Right hindlimb (tissue), 1 donor: ENCODE data around the gene PFKL.
"Not testable (repeated sequence)": the region's sequence is repeated elsewhere in the genome, so short reads cannot be mapped to it uniquely, and the experiment has no call there.

ENCODE experiments used
- DNase-seq: peaks from one replicate; pipeline ENCODE4 v3.0.0-alpha.2; 2018

PFKL gene

DNA sequence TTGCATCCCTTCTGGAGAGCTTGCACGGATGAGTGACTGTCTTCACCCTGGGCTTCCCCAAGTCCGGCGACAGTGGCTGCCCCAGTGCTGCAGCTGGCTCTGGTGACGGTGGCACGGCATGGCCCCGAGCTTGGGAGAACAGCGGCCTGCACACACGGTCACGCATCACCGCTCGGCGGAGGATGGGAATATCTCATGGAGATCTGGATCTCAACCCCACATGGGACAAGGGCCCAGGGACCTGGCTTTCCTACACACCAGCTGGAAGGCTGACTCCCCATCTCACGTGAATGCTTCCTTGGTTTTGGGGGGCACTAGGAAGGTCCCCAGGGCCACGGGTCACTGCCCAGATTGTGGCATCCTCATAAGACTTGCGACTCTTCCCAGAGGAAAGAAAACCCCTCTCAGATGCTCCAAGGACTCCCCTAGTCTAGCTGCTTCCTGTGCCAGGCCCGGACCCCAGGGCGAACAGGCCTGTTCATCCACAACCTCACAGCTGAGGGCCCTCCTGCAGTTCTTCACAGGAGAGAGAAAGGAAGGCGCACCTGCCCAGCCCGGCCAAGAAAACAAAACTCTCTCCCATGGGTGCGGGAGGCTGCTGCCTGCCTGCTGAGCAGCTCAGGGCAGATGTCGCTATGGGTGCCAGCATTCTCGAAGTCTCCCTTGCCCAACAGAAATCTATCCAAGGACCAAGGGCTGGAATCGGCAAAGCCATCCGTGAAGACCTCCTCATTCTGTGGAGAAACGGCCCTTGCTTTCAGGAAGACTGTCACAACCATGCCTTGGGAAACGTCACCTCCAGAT lies 29.4 kb downstream of the PFKL start:
- DNase-seq = no peak

DNA sequence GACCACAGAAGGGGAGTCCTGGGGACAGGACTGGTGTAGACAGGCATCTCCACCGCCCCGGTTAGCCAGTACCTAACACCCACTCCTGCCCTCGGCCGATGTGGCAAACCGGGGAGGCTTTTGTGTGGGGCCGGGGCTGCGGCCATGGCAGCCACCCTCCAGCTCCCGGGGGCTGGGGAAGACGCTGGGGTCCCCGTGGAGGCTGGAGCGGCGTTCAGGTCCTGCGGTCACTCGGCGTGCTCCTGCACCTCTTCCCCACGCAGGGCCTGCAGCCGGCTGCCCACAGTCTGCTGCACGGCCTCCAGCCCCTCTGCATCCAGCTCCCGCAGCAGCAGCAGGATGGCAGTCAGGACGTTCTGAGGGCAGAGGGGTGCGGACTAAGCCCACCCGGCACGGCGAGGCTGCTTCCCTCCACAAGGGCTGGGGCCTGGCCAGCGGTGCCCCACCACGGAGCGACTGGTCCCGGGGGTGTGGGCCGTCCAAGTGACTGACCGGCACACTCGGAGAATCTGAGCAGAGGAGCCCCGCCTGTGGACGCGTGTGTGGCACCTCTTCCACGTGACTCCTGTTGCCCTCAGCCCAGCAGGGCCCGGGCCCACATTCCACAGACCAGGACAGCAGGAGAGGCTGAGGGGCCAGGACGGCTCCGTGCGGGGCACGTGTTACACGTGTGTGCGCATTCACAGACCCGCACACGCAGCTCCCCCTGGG lies 30.3 kb downstream of the PFKL start:
- no peak for DNase-seq

DNA sequence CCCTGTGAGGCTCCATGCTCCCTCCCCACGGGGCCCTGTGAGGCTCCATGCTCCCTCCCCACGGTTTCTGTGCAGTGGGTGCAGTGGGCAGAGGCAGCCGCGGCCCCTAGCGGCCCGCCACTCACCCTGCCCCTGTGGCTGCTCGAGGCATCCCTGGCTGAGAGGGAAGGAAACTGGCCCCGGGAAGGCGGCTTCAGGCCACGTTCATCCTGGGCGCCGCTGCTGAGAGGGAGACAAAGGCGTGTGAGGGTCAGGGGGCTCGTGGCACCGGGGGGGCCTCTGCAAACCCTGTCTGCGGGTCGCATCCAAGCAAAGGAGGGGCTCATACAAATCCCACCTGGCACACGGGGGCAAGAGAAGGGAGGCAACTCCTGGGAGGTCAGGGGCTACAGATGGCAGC lies 30.8 kb downstream of the PFKL start:
- DNase-seq = no peak

DNA sequence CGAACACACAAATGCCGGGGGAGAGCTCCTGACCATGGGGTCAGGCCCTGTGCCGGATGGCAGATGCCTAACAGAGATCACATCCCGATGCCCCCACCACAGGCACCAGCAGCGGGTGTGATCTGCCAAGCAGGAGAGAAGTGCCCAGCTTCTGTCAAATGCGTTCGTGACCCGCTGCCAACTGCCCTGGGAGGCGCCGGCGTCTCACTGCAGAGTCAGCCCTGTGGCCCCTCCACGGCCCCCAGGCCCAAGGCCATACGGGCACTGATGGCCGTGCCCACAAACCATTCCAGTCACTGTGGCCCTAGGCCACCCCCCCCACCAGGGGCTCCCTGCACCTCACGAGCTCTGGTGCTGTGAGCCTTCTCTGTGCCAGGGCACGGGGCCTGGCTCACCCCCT lies 31.4 kb downstream of the PFKL start:
- DNase-seq = no peak

DNA sequence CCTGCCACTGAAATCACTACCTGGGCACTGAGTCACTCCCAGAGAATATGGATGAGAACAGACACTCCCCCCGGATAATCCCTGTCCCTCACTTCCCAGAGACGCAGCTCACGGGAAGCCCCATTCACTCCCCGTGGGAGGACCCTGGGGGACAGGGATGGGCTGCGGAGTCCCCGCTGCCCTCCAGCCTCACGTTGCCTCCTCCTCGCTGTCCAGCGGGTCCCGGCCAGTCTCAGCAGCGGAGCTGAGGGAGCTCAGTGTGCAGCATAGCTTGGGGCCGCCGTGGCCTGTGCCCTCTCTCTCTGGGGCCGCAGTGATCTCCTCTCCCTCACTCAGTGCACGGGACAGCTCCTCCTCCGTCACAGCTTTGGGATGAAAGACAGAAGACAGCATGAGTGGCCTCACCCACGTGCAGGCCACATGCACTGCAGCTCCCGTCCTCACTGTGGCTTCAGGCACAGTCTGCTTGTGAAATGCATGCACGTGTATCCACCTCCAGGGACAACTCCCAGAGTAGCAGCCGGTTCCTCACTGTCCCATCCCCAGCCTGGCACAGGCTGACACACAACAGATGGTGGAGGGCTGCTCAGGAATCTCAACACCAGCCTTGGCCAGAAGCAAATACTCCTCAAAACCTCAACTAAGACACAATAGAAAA lies 31.9 kb downstream of the PFKL start:
- no peak for DNase-seq

DNA sequence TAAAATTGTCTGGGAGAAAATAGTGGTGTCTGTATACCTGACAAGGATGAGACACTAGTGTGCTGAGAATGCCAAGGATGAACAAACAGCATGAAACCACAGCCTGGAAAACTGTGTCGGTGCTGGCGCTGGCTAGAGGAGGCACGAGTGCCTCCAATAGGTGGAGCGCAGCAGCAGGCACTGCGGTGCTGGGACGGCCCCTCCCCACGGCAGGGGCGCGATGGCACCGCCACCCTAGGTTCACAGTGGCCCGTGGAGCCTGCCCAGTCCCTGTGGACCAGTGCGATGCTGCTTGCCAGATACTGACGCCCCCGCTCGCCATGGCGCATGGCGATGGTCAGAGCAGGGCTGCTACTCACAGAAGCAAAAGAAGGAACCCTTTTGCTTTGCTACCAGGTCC lies 32.5 kb downstream of the PFKL start:
- DNase-seq = no peak

DNA sequence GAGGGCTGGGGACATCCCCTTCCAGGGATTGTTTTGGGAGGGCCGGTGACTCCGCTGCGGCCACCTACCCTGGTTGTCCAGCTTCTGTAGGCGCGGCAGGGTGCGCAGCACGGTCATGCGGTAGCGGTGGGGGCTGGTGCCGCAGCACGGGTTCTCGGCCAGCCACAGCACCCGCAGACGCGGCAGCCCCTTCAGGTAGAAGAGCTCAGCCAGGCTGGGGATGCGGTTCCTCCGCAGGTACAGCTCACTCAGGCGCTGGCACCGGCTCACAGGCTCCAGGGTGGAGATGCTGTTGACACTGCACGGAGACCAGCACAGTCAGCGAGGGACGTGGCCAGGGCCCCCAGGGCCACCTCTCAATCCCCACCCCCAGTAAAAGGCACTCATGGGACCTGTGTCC lies 33.1 kb downstream of the PFKL start:
- no peak for DNase-seq

DNA sequence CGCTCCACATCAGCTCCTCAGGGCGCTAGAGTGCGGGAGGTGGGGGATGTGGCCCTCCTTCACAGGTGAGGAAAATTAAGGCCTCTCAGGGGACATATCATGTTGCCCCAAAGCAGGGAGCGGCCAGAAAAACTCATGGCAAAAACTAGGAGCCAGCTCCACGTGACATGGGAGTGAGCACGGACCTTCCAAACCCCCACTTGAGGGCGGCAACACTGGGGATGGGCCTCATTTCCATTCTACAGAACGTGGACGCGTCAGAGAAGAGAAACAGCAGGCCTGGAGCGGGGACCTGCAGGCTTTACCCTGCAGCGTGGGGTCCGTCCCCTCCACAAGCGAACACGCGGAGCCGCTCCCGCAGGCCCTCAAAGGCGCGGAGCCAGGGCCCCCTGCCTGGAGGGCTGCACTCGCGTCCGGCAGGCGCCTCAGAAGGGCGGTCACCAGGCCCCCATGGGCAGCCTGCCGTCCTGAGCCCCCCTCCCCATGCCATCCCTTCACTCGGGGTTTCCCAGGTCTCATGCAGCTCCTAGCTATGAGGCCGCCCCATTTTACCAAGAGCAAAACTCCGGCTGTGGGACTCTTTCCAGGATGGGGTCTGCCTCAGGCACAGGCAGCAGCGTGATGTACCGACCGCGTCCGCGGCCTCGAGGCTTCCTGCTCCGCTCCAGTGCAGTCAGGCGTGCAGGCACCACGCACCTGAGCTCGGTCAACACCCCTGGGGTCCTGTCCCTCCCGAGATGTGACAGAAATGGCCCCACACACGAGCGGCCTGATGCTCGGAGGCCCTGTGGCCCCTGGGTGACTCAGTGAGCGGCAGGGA lies 33.9 kb downstream of the PFKL start:
- DNase-seq = no peak

DNA sequence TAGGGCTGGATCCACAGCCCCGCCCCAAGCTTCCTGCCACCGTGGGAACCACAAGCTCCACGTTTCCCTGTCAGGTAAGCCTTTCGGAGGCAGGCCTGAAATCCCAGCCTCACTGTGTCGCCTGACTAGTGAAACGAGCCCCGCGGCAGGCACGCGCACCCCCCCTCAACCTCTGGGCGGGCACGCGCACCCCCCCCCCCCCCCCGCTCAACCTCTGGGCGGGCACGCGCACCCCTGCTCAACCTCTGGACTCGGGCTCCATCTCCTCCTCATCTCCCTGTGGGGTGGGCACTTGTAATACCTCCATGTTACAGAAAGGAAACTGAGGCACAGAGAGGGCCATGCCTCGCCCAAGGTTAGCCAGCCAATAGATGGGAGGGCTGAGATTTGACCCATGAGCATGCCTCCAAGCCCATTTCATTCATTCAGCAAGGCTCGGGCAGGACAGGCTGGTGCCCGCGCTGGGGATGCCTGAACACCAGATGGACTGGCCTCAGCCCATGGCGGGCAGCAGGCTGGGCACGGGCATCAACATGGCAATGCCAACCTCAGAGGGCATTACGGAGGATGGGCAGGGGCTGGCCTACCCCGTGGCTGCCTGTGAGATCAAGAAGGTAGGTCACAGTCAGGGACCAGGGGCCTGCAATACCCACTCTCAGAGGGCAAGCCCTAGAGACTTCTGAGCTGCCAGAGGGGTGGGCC lies 34.6 kb downstream of the PFKL start:
- DNase-seq = no peak

DNA sequence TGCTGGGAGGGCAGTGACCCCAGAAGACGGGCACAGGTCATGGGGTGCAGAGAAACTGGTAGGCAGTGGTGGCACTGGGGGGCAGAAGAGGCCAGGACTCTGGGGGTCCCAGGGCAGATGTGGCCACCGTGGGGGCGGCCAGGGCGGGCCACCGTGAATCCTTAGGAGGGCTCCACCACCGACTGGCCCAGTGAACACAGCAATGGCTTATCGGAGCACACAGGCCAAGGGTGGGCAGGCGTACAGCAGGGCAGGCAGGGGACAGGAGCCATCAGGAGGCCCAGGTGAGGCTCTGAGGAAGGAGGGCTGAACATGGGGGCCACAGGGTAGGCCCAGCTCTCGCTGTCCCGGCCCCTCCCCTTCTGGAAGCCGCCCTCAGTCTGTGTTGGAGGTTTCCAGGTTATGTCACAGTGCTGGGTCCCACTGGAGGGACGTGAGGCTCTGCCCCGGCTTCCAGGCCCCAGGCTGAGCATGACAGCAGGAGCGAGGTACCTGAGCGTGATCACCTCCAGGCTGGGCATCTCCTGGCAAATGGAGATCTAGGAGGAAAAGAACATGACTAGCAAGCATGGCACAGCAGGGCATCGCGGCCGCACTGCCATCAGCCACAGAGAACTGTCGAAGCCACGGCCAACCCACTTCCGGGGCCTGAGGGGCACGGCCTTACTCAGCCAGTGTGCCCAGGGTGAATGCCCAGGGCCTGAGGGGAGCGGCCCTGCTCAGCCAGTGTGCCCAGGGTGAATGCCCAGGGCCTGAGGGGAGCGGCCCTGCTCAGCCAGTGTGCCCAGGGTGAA lies 35.6 kb downstream of the PFKL start:
- no peak for DNase-seq

DNA sequence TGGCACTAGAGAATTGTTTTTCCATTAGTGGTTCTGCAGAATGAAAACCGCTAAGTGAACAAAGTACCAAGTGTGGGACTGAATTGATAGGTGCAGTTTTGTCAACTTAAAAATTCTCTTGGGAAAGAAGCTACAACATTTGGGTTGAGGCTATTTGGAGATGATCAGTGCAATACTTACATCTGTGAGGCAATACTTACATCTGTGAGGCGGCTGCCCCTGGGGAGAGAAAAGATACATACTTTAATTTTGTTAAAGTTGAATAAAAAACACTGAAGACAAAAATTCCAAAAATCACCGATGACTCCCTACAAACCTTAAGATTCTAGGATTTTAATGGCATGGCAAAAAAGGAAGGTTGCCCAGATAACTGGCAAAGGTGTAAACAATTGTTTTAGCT lies 37.6 kb downstream of the PFKL start:
- DNase-seq = no peak

DNA sequence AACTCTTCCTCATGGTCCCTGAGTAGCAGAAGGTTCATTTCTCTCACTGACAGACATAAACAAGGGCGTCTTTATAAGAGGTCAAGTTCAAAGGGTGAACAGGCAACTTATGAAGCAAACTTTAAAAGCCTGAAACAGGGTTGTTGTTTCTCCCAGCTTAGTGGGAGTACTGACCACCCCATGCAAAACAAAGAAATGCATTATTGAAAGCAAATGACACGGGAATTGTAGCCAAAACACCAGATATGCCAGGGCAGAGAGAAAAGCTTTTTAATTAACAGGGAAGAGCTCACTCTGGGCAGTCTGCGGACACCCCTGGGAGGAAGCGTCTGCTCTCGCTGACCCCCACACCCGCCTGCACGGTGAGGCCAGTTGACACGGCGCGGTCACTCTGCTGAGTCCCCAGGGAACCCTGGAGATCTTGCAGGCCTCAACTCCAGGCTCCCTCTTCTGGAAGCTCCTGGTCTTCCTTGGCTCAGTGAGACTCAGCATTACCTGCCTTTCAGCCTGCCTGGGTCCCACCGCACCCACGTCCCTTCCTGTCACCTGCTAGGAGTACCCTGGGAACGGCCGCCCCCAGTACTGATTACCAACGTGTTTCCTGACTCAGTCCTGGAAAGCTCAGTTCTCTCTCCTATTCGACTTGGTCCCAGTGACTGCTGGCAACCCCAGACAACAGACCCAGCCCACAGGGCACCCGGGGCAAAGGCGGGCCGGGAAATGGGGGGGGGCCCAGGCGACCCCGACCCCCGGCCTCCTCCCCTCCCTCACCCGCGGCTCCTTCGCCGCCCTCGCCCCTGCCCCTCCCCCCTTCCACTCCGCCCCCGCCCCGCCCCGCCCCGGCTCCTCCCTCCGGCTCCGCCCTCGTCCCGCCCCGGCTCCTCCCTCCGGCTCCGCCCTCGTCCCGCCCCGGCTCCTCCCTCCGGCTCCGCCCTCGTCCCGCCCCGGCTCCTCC lies 38.4 kb downstream of the PFKL start:
- peak; percentile 75 for DNase-seq

DNA sequence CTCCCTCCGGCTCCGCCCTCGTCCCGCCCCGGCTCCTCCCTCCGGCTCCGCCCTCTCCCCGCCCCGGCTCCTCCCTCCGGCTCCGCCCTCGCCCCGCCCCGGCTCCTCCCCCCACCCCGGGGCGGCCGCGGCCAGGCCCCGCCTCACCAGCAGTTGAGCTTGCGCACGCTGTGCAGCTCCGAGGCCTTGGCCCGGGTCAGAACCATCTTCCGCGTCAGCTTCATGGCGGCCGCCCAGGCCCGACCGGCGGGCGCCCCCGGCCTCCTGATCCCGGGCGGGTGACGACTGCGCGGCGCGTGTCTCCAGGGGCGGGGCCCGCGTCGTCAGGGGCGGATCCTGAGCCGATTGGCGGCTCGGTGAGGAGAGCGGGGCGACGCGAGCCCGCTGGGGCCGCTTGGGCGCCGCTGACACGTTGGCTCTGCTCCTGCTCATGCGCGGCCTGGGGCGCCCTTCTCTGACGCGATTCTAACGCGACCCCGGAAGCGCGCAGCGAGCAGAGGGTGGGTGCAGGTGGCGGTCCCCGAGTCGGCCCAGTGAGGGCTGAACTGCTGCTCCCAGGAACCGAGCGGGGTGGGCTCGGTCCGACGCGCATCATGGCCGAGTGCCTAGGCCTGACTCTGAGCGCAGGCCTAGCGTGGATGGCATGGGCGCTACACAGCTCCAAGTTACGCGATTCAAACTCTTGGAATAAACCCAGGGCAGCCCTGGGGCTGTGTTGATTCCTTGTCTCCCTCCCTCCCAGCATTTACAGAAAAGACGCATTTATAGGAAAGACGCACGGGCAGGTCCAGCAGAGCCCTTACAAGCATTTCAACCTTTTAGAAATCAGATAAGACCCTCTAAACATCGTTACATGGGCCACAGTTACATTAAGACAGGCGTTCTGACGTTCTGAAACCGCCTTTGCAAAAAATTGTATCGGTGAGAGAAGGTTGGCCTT lies 39.4 kb downstream of the PFKL start, which contains the start of gene CFAP410:
Gene CFAP410, minus strand, starts transcription at position 420 of the 940 bp plus-strand sequence. Its CDS starts 196 bp downstream, at position 224.
- DNase-seq = peak; percentile 97

DNA sequence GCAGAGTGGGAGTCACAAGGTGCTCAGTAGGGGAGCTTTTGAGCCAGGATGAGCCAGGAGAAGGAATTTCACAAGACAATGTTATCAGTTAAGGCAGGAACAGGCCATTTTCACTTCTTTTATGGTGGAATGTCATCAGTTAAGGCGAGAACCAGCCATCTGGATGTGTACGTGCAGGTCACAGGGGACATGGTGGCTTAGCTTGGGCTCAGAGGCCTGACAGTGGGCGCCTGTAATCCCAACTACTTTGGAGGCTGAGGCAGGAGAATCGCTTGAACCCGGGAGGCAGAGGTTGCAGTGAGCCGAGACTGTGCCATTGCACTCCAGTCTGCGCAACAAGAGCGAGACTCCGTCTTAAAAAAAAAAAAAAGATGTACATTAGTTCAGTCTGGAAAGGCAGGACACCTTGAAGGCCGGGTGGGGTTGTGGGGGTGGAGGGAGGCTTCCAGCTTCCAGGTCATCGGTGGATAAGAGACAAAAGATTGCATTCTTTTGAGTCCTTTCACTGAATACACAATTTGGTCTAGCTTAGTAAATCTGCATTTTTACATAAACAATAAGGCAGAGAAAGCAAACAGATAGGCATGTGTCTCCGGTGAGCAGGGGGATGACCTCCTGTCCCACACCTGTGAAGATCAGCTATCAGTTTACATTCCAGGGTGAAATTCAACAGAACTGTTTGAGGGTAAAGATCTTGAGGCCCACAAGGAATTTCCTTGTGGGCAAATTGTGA lies 42.0 kb downstream of the PFKL start:
- not testable (repeated sequence) for DNase-seq

DNA sequence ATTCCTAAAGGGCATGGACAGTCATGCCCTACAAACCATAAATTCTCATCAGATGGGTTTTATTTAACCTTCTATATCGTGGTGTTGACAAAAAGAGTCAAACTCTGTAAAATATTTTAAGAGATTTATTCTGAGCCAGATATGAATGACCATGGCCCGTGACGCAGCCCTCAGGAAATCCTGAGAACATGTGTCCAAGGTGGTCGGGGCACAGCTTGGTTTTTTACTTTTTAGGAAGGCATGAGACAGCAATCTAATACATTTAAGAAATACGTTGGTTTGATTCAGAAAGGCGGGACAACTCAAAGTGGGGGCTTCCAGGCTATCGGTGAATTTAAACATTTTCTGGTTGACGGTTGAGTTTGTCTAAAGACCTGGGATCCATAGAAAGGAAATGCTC lies 43.1 kb downstream of the PFKL start:
- DNase-seq = not testable (repeated sequence)

DNA sequence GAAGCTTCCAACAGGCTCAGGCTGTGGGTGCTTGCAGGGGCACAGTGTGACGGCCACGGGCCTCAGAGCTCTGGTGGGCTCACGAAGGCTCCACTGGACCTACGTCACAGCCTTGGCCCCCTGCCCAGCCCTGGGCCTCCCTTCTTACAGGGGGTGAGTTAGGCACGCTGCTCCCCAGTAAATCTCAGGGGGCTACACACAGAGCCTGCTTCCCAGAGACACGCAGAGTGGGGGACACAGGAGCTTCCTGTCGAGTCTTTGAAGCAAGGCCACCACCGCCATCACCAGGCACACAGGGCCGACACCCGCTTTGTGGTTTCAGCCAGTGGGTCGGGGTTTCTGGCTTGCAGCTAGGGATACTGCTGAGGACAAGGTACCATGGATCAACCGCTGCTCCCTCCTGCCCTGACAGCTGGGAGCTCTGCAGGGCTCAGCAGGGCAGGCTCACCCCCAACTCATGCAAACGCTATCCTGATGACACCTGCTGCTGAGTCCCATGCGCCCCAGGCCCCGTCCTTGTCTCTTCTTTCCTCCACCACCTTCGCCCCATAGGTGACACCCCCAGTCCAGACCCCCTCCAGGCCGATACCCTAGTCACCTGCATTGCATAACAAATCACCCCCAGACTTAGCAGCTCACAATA lies 44.8 kb downstream of the PFKL start:
- DNase-seq = no peak

DNA sequence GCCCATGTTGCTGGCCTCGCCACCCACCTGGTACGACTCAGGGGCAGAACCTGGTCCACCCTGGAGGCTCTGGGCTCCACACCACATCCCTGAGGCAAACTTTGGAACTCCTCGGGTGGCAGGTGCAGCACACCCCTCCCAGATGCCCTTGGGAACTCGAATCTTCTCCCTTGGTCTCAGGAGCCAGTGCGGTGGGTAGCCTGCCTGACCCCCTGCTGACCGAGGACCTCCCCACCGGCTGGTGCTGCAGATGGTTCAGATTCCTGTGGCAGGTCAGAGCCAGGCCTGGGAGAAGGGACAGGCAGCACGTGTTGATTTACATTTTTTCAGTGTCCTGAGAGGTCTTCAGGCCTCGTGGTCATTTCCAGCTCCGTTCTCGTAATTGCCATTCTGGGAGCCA lies 45.6 kb downstream of the PFKL start:
- DNase-seq = no peak
